GM19467 (cell line): ENCODE results near the gene DNAAF5.
"Not testable (repeated sequence)": the region's sequence is repeated elsewhere in the genome, so short reads cannot be mapped to it uniquely, and the experiment has no call there.

Experiments
- ATAC-seq: cut with Tn5 transposase; IDR thresholded peaks from one replicate; pipeline ENCODE4 v1.9.1; 2021; ENCODE audit warnings: mild to moderate bottlenecking, moderate library complexity; ENCODE audit not compliant: unreplicated experiment

Gene DNAAF5

DNA sequence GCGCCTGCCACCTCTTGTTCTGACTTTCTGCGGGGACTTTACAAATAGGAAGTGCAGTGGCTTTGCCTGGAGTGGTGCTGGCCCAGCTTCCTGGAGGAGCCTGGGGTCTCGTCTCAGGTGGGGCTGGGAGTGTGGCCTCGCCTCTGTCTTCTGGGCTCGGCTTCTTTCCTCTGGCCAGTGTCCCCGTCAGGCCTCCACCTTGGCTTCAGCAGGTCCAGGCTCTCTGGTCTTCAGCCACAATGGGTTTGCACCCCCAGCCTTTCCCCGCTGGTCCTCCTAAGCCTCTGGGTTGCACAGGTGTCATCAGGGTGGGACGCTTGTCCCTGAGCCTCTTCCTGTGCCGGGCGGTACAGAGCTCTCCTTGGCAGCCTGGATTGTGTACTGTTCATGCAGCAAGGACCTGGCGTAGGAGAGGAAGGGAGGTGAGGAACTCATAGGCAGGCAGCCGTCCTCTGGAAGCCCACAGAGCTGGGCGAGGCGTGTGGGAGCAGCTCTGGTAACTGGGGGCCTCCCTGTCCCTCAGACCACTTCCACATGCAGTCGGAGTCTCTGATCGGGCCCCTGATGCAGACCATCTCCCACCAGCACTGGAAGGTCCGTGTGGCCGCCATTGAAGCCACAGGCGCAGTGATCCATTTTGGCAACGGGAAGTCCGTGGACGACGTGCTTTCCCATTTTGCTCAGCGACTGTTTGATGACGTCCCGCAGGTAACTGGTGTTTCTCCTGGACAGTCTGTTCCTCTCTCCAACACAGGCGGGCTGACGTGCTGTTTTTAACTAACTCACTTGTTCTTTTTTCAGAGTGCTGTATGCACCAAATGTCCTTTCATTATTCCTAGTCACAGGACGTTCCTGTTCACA lies 2.9 kb downstream of the DNAAF5 start:
- ATAC-seq: no peak

DNA sequence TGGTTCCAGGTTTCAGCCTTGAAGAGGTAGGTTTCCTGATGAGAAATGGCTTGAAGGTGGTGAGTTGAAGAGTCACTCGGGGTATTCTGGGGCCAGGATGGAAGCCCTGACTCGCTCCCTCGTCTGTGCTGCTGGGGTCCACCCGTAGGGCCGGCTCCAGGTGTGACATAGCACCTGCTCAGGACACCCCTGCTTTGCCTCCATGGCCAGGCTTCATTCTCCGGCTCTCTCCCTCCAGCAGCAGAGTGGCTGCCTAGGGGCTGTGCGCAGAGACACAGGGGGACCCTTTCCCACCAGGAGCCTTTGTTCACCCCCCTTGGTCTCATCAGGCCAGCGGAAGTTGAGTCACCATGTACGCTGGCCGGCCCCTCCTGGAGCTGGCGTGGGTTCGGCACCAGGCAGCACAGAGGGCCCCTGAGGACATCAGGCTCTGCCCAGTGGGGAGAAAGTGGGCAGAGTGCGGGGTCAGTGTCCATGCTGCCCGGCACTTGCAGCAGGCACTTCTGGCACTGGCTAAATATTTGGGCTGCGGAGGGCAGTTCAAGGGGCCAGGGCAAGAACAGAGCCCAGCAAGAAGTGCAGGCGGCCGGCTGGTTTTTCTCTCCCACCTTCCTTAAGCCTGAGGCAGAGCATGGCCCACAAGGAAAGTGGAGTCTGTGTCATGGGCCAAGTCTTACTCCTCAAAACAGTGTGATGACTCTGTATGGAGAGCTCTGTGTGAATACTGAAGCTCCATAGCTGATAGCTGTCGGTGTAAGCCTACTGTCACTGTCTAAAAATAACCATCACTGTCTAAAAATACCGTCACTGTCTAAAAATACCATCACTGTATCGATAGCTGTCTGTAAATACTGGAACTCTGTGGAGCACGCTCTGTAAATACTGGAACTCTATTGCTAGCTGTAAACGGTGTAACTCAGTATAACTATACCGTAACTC lies 4.3 kb downstream of the DNAAF5 start:
- ATAC-seq: no peak

DNA sequence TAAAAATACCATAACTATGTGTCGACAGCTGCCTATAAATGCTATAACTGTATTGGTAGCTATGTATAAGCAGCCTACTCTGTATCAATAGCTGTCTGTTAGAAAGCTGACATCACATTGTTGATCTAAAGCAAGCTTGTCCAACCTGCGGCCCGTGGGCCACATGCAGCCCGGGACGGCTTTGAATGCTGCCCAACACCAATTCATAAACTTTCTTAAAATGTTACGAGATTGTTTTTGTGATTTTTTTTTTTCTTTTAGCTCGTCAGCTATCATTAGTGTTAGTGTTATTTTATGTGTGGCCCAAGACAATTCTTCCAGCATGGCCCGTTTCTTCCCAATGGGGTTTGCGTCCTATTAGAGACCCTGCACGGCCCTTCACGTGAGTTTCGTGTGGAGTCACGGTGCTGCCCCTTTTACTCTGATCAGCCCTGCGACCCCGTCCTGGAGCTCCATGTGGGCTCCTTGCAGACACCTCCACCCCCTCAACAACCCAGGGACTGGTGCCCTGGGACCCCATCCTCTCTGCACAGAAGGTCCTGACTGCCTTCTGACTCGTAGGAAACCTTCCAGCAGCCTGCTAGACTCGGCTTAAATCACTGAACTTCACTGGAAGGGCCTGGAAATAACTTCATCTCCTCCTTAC lies 5.1 kb downstream of the DNAAF5 start:
- no peak for ATAC-seq

DNA sequence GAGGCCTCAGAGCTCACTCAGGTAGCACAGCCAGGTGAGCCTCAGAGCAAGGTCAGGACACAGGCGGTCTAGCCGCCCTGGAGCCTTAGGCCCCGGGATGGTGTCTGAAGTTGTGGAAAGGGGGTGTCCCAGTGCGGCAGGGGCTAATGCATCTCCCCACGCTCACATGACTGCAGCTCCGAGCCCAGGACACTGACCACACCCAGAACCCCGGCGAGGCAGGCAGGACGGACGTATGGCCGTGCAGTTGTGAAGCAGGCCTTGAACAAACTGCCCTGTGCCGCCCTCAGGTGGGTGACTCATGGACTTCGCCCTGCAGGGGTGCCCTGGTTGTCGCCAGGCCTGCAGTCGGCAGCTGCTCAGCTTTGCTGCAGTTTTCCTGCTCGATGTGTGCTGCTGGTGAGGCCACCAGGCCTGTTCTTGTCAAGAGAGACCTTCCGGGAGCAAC lies 5.6 kb downstream of the DNAAF5 start:
- ATAC-seq: no peak

DNA sequence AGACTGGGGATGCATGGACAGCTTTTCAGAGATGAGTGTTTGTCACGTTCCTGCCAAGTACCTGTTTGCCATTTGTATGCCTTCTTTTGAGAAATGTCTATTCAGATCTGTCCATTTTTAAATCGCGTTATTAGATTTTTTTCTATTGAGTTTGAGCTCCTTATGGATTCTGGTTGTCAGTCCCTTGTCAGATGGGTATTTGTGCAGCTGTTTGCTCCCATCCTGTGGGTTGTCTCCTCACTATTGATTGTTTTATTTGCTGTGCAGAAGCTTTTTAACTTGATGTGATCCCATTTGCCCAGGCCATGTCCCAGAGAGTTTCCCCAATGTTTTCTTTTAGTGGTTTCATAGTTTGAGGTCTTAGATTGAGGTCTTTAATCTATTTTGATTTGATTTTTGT lies 6.1 kb downstream of the DNAAF5 start:
- ATAC-seq: no peak

DNA sequence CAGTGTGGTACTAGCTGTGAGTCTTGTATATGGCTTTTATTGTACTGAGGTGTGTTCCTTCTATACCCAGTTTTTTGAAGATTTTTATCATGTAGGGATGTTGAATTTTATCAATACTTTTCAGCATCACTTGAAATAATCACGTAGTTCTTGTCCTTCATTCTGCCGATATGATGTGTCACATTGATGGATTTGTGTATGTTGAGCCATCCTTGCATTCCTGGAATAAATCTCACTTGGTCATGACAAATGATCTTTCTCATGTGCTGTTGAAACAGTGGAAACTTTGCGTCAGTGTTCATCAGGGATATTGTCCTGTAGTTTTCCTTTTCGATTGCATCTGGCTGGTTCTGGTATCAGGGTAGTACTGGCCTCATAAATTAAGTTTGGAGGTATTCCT lies 7.7 kb downstream of the DNAAF5 start:
- ATAC-seq: no peak

DNA sequence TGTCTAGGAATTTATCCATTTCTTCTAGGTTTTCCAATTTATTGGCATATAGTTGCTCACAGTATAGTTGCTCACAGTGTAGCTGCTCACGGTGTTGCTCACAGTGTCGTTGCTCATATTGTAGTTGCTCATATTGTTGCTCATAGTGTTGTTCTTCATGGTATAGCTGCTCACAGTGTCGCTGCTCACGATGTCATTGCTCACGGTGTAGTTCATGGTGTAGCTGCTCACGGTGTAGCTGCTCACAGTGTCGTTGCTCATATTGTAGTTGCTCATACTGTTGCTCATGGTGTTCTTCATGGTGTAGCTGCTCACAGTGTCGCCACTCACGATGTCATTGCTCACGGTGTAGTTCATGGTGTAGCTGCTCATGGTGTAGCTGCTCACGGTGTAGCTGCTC lies 8.3 kb downstream of the DNAAF5 start:
- no peak for ATAC-seq

DNA sequence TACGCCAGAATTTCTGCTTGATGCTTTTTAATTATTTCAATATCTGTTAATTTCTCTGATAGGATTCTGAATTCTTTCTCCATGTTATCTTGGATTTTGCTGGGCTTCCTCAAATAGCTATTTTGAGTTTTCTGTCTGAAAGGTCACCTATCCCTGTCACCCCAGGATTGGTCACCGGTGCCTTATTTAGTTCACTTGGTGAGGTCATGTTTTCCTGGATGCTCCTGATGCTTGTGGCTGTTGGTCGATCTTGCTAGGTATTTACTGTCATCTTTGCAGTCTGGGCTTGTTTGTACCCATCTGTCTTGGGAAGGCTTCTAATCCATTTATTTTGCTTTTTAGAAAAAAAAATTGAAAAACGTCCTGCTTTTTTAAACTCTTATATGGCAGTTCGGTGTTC lies 11.7 kb downstream of the DNAAF5 start:
- no peak for ATAC-seq

DNA sequence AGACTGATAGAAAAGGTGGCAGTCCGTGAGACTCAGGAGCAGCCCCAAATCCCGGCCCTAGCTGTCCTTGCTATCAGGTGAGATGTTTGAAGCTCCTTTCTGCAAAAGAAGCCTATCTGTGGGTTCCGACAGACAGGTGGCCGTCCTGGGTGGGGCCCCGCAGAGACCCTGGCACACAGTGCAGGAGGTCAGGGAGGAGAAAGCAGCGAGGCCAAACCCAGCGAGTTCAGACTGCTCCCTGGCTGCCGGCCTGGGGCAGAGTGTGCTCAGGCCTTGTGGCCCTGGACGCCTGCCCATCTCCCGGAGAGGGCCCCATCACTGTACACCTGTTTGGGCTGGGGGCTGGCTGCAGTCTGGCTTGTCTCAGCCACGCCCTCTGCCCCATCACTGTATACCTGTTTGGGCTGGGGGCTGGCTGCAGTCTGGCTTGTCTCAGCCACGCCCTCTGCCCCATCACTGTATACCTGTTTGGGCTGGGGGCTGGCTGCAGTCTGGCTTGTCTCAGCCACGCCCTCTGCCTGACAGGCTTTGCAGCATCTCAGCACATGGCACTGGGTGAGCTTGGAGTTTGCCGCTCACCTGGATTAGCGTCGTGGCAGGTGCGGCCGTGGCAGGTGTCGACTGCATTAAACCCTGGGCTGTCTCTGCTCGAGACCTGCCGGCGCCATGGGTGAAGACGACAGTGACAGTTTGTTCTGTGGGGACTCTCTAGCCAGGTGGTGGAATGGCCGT lies 12.4 kb downstream of the DNAAF5 start:
- no peak for ATAC-seq

DNA sequence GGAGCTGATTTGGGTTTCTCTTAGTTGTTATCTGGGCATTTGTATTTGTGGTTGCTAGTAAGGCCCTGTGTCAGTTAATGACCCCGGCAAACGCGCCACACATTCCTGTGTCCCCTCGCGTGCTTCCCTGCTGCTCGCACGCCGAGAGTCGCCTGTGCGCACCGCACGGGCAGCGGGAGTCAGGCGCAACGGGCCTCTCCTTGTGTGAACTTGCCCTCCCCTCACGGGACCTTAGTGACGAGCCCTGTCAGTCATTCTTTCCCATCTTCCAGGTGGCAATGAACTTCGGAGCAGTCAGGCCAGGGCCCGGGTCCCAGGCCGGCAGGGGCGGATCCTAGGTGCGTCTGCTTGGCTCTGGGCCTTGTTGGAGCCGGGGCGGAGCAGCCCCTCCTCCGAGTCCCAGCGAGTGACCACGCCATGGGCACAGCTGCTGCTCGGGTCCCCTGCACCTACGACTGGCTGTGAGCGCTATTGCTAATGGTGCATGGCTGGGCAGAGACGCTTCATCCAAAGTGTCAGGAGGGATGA lies 13.0 kb downstream of the DNAAF5 start:
- ATAC-seq: no peak

DNA sequence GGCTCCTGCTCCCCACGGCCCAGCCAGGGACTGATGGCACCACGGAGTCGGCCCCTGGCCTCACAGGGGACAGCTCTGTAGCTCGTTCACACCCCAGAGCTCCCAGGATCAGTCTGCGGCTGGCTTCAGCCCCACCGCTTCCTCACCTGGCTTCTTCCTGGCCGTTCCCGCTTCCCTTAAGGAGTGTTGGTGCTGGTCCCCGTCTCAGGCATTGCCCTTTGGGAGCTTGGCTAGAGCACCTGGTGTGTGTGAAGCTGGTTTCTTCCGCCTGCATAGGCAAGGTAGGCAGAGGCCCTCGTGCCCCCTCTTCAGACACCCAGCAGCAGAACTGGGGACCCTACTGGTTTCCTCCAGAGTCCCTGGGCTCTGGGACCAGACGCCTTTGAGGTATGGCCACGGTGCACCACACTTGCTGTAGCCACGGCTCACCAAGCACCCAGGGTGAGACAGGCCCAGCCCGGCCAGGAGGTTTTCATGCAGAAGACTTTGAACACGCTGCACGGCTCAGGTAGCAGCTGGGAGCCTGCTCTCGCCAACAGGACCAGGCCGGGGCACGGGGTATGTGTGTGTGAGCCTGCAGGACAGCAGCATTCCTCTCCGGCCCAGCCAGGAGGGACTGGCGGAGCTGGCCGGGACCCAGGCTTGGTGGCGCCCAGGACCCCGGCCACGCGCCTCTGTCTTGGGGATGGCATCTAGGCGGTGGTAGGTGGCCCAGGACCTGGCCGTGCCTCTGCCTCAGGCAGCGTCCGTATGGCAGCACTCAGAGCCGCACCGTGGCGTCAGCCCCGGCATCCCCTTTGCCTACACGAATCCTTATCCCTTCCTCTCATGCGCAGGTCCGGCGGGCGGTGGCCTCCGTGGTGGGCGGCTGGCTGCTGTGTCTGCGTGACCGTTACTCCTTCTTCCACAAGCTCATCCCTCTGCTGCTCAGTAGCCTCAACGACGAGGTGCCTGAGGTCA lies 13.8 kb downstream of the DNAAF5 start:
- no peak for ATAC-seq

DNA sequence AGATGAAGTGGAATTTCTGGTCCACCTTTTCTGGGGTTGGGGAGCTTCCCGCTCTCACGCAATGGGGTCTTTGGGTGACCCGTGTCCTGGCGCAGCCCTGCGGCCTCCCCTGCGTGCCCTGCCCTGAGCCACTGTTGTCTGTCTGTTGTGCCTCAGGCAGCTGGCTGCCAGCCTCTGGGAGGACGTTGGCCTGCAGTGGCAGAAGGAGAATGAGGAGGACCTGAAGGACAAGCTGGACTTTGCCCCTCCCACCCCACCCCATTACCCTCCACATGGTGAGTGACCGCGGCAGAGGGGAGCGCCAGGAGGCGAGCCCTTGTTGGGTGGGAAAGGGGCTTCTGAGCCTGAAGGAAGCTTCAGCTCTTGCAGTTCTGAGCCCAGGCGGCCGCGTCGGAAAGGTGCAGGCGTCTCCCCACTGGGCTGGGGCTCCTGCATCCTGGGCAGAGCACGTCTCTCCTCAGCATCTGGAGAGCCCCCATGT lies 14.7 kb downstream of the DNAAF5 start:
- ATAC-seq: no peak

DNA sequence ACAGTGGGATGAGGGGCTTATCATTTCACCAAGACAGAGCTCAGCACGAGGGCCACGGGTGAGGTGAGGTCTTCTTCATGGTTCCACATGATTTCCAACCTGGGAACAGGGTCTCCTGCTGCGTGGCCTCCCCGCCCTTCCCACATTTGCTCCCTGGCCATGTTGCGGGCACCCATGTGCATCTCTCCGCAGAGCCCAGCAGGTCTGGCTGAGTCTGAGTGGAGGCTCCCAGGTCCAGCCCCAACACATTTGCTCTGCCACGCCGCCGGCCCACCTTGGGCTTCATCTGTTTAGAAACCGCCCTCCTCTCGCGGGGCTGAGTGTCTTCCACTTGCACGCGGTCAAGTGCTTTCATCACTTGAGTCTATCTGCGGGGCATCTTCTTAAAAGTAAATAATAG lies 15.4 kb downstream of the DNAAF5 start:
- ATAC-seq: no peak

DNA sequence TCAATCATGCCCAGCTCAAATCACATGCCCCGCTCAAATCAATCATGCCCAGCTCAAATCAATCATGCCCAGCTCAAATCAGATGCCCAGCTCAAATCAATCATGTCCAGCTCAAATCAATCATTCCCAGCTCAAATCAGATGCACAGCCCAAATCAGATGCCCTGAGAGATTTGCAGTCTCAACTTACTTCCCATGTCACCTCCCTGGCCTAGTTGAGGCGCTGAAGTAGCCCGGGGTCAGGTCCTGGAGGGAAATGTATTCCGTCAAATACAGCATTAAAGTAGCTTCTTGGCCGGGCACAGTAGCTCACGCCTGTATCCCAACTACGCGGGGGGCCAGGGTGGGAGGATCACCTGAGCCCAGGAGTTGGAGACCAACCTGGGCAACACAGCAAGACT lies 16.3 kb downstream of the DNAAF5 start:
- no peak for ATAC-seq

DNA sequence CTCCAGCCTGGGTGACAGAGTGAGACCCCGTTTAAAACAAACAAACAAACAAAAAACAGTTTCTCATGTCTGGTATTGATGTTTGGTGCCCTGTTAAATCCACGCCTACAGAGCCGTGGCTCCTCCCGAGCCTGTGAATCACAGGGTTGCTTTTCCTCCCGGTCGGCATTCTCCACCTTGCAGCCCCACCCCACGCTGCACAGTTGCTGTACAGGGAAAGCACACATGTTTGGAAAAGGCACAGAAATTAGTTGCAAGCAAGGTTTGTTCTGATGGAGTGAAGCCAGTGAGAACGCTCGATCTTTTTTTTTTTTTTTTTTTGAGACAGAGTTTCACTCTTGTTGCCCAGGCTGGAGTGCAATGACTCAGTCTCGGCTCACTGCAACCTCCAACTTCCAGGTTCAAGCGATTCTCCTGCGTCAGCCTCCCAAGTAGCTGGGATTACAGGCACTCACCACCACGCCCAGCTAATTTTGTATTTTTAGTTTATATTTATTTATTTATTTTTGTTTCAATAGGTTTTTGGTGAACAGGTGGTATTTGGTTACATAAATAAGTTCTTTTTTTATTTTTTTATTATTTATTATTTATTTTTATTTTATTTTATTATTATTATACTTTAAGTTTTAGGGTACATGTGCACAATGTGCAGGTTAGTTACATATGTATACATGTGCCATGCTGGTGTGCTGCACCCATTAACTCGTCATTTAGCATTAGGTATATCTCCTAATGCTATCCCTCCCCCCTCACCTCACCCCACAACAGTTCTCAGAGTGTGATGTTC lies 17.0 kb downstream of the DNAAF5 start:
- ATAC-seq: not testable (repeated sequence)

DNA sequence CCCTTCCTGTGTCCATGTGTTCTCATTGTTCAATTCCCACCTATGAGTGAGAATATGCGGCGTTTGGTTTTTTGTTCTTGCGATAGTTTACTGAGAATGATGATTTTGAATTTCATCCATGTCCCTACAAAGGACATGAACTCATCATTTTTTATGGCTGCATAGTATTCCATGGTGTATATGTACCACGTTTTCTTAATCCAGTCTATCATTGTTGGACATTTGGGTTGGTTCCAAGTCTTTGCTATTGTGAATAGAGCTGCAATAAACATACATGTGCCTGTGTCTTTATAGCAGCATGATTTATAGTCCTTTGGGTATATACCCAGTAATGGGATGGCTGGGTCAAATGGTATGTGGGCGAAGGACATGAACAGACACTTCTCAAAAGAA lies 17.6 kb downstream of the DNAAF5 start:
- ATAC-seq: not testable (repeated sequence)

DNA sequence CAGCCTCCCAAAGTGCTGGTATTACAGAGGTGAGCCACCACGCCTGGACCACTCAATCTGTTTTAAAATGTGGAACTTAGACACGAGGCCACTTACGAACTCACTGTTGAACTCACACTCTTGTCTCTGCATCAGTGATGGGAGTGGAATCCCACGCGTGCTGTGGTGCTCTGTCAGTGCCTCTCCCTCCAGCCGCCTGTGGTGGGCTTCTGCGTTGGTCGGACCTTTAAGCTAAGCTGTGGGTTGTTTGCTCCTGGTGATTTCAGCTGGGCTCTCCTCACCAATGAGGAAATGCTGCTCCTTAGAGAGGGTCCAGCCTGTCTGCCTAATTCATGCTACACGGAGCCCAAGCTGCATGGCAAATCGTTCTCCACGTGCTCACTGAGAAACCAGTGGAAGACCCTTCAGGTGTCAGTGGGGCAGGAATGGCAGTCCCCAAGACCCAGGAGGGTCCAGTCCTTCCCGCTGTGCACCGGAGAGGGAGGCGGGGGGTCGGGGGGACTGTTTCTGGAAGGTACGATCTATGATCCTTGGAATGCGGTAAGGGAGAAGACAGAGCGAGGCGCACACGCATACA lies 18.4 kb downstream of the DNAAF5 start:
- no peak for ATAC-seq
